GM18951 (cell line): ENCODE results near the gene HERC2.
"Not testable (repeated sequence)": the region's sequence is repeated elsewhere in the genome, so short reads cannot be mapped to it uniquely, and the experiment has no call there.

Experiments used
- POLR2A ChIP-seq: IDR thresholded peaks from 4 replicates; pipeline ENCODE4 v1.6.1; 2011; ENCODE audit warnings: mild to moderate bottlenecking; ENCODE audit not compliant: insufficient read length, insufficient read depth; ENCODE audit errors: extremely low read depth
- in situ Hi-C: fragments of 300-500 bp; cut with MboI; formaldehyde crosslinking; loops from one replicate; pipeline ENCODE4 v1.12.0; 2022; ENCODE audit warnings: low sequenced_read_pairs, mixed read lengths, inconsistent platforms; ENCODE audit not compliant: unreplicated experiment

The HERC2 gene

DNA sequence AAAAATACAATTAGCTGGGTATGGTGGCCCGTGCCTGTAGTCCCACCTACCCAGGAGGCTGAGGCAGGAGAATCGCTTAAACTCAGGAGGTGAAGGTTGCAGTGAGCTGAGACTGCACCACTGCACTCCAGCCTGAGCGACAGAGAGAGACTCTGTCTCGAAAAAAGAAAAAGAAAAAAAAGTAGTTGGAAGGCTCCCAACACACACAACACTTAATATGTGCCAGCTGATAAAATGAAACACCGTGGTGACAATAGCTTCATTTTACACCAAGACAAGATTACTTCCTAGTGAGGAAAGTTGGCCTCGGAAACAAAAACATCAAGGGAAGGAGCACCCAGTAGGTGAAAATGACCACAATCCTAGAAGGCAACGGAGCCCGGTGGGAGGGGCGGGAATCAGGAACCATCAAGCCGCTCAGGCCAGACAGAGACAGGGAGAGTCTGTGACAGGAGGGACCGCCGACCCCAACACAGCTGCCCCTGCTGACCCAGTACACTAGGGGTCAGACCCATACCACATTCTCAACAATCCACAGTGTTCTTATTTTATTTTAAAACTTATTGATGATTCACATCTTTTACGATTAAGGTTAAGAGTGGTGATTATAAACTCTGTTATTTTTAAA, 168.4 kb downstream of the HERC2 start:
- in situ Hi-C loops, result no loop called here
- TF ChIP-seq POLR2A, result no peak

GRCh38 chr15:28152538-28152923, 169.4 kb downstream of the HERC2 start:
- in situ Hi-C loops, result not testable (repeated sequence)

- in situ Hi-C loops, result not testable (repeated sequence)
Measured at GRCh38 chr15:28151864-28152537, 170.0 kb downstream of the HERC2 start.

DNA sequence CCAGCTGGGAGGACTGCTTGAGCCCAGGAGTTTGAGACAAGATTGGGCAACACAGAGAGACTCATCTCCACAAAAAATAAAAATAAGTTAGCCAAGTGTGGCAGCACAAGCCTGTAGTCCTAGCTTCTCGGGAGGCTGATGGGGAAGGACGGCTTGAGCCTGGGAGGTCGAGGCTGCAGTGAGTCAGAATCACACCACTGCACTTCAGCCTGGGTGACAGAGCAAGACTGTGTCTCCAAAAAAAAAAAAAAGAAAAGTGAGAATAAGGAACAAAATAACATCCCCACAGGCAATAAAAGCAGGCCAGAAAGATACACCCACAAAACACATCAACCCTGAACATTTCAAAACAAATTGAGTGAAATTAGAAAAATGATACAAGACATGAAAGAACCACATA, 174.2 kb downstream of the HERC2 start:
- in situ Hi-C loops, result no loop called here
- no peak for TF ChIP-seq POLR2A

DNA sequence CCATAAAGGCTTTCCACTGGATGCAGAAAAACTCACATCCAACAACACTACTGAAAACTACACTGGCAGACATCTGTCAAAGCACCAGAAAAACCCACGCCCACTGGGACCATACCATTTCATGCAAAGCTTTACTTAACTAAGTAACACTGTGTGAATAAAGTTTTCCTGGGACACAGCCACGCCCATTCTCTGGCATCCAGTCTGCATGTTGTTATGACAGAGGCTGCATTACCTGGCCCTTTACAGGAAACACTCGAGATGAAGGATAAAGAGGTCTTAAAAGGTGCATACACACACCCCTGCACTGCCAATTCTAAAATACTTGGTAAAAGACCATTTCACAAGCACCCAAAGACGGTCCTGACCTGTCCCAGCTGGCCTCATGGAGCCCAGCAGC, 176.6 kb downstream of the HERC2 start:
- in situ Hi-C loops, result not testable (repeated sequence)

DNA sequence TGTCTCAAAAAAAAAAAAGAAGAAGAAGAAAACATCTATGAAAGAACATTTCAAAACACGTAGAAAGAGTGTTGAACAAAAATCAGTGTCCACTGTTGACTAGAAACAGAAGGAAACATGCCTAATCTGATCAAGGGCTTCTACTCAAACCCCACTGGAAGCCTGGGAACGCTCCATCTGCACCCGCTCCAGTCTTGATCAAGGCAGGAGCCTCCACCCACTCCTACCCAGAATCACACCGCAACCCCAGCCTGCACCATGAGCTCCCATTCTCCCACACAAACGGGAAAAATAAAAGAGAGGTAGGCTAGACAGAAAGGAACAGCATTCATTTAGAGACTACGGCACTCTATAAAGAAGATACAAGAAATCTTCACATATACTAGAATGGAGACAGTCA, 181.9 kb downstream of the HERC2 start:
- TF ChIP-seq POLR2A, result no peak
- in situ Hi-C loops, result no loop called here

DNA sequence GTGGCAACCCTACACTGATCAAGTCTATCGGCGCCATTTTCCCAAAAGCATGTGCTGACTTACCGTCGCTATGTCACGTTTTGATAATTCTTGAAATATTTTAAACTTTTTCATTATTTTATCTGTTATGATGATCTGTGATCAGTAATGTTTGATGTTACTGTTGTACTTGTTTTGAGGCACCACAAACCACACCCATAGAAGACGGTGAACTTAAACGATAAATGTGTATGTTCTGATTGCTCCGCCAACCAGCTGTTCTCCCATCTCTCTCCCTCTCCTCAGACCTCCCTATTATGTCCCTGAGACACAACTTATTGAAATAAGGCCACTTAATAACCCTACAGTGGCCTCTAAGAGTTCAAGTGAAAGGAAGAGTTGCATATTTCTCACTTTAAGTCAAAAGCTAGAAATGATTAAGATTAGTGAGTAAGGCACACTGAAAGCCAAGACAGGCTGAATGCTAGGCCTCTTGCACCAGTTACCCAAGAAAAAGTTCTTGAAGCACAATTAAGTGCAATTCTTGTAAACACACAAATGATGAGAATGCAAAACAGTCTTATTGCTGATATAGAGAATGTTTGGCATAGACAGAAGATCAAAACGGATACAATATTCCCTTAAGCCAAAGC, 184.5 kb downstream of the HERC2 start:
- in situ Hi-C loops, result not testable (repeated sequence)

DNA sequence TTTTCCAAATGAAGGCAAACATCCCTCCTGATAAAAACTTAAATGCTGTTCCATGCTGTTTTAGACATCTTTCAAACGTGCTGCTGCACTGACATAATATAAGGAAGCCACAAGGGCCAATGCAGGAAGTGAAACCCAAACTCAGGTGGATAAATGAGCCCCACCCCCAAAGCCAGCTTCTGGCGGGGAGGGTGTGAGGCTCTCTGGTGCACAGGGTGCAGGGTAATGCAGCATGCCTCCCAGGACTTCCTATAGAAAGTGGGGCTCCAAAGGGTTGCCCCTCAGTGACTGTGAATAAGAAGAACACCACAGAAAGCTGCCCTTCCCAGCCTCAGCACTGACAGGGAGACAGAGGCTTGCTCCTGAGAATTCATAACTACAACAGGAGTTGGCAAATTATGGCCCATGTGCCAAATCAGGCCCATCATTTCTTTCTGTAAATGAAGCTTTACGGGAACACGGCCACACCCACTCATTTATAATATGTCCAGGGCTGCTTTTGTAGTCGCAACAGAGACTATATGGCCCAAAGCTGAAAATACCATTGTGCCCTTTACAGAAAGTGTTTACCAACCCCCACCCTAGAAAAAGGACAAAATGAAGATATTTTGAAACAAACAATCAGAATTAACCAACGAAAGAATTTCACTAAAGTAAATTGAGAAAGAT, 185.6 kb downstream of the HERC2 start:
- in situ Hi-C loops, result not testable (repeated sequence)

GRCh38 chr15:28133281-28133680, 188.7 kb downstream of the HERC2 start:
- in situ Hi-C loops, result no loop called here
- TF ChIP-seq POLR2A, result no peak

- in situ Hi-C loops, result no loop called here
Measured at GRCh38 chr15:28132524-28133275, 189.3 kb downstream of the HERC2 start.

DNA sequence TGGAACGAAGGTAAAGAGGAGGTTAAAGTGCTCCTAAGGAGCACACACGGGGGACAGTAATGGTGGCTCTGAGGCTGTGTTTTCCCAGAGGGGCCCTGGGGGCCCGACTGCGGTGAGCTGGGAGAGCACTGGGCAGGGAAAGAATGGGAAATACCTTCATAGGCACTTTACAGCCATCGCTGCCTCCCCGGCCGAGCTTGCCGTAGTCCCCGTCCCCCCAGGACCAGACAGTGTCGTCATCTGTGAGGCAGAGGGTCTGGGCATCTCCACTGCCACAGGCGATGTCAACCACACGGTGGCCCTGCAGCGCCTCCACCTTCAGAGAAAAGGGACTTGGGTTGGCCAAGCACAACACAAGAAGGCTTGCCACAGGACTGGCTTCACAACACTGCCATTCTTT, 190.0 kb downstream of the HERC2 start:
- TF ChIP-seq POLR2A, result no peak
- in situ Hi-C loops, result no loop called here

More at GRCh38 chr15:28132524-28133275, 189.3 kb downstream of the HERC2 start:
- TF ChIP-seq POLR2A, result no peak

DNA sequence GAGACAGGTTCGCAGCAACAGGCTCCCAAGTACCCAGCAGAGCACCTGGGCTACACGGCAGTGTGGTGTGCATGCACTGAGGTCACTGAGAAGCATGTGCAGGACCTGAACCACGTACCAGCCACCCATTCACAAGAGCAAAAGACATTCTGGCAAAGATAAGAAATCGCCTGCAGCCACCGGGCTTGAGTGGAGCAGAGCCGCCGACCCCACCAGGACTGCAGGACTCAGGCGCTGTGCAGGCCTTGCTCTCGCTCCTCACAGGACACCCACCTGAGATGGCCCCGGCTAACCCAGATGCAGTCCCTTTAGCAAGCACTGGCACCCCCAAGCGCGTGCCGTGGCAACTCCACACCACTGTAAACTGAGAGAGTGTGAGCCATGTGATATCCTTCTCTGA, 190.6 kb downstream of the HERC2 start:
- in situ Hi-C loops, result no loop called here
- TF ChIP-seq POLR2A, result no peak

GRCh38 chr15:28130651-28131050, 191.3 kb downstream of the HERC2 start:
- TF ChIP-seq POLR2A, result no peak
- in situ Hi-C loops, result no loop called here
